Femur (tissue), 1 donor: ENCODE measurements around the gene EPHA4.
A peak's percentile ranks its signal among the peaks of the same experiment; 100 is the strongest.
"Not testable (repeated sequence)": the region's sequence is repeated elsewhere in the genome, so short reads cannot be mapped to it uniquely, and the experiment has no call there.

ENCODE experiments used
- DNase-seq: peaks from one replicate; pipeline ENCODE4 v3.0.0-alpha.2; 2017

EPHA4 gene

GRCh38 chr2:221533299-221533698, 38.8 kb downstream of the EPHA4 start:
- DNase-seq = no peak

- no peak for DNase-seq
Measured at GRCh38 chr2:221532641-221533040, 39.5 kb downstream of the EPHA4 start.

- DNase-seq = no peak
Measured at GRCh38 chr2:221530653-221531037, 41.5 kb downstream of the EPHA4 start.

GRCh38 chr2:221529943-221530652, 42.0 kb downstream of the EPHA4 start:
- no peak for DNase-seq

- no peak for DNase-seq
Measured at GRCh38 chr2:221529177-221529942, 42.7 kb downstream of the EPHA4 start.

- DNase-seq = no peak
Measured at GRCh38 chr2:221527776-221528309, 44.3 kb downstream of the EPHA4 start.

GRCh38 chr2:221524158-221524557, 47.9 kb downstream of the EPHA4 start:
- DNase-seq = no peak

- DNase-seq = no peak
Measured at GRCh38 chr2:221521233-221521845, 50.8 kb downstream of the EPHA4 start.

- DNase-seq = no peak
Measured at GRCh38 chr2:221518935-221519625, 53.0 kb downstream of the EPHA4 start.

- no peak for DNase-seq
Measured at GRCh38 chr2:221518201-221518934, 53.7 kb downstream of the EPHA4 start.

- DNase-seq = peak; percentile 51
Measured at GRCh38 chr2:221517696-221518151, 54.4 kb downstream of the EPHA4 start.

- no peak for DNase-seq
Measured at GRCh38 chr2:221517146-221517695, 54.9 kb downstream of the EPHA4 start.

- DNase-seq = no peak
Measured at GRCh38 chr2:221515864-221516263, 56.2 kb downstream of the EPHA4 start.

GRCh38 chr2:221514305-221515040, 57.6 kb downstream of the EPHA4 start:
- DNase-seq = no peak

- no peak for DNase-seq
Measured at GRCh38 chr2:221513232-221513631, 58.9 kb downstream of the EPHA4 start.

- not testable (repeated sequence) for DNase-seq
Measured at GRCh38 chr2:221511325-221511724, 60.8 kb downstream of the EPHA4 start.

- no peak for DNase-seq
Measured at GRCh38 chr2:221506469-221506868, 65.6 kb downstream of the EPHA4 start.

GRCh38 chr2:221505605-221506004, 66.5 kb downstream of the EPHA4 start:
- no peak for DNase-seq

GRCh38 chr2:221504905-221505304, 67.2 kb downstream of the EPHA4 start:
- DNase-seq = no peak

- no peak for DNase-seq
Measured at GRCh38 chr2:221503965-221504364, 68.1 kb downstream of the EPHA4 start.
